GM12801 (cell line): Measurements from ENCODE around the gene ZNF598.

Experiments
- CTCF ChIP-seq: IDR thresholded peaks from one replicate; pipeline ENCODE4 v1.5.1; 2011; ENCODE audit warnings: control low read depth; ENCODE audit not compliant: insufficient read length; ENCODE audit errors: extremely low read depth

Gene ZNF598

GRCh38 chr16:2009164-2009711 is 383 bp downstream of the ZNF598 start:
- no peak for TF ChIP-seq CTCF

- TF ChIP-seq CTCF: no peak
Observed at GRCh38 chr16:2008631-2009163, 924 bp downstream of the ZNF598 start.

GRCh38 chr16:2008009-2008526 is 1.6 kb downstream of the ZNF598 start:
- no peak for TF ChIP-seq CTCF

- TF ChIP-seq CTCF: no peak
Observed at GRCh38 chr16:2007081-2007836, 2.4 kb downstream of the ZNF598 start.

GRCh38 chr16:2006317-2006716 is 3.3 kb downstream of the ZNF598 start:
- no peak for TF ChIP-seq CTCF

GRCh38 chr16:2005646-2006045 is 4.0 kb downstream of the ZNF598 start:
- TF ChIP-seq CTCF: no peak

GRCh38 chr16:2004795-2005517 is 4.7 kb downstream of the ZNF598 start:
- TF ChIP-seq CTCF: no peak
